Mesothelial cell of epicardium (in vitro differentiated cells): ENCODE results near the gene PIP5K1C. TPM values are rescaled to one million over a fixed set of nuclear protein-coding genes. Genes with fewer than 3 reads are reported as not detected.
A peak's percentile ranks its signal among the peaks of the same experiment; 100 is the strongest.

ENCODE experiments used
- DNase-seq, 2 experiments: peaks; one replicate each; pipeline ENCODE4 v3.0.0; 2021; ENCODE audit warnings: low spot score in 2 of 2; ENCODE audit not compliant: unreplicated experiment in 2 of 2
- H3K27ac Mint-ChIP-seq: 2 replicates; pipeline ENCODE4 v1.8.0; 2021; ENCODE audit warnings: mixed read lengths
- H3K27me3 Mint-ChIP-seq: 2 replicates; pipeline ENCODE4 v1.8.0; 2021; ENCODE audit warnings: low read depth, mixed read lengths
- H3K36me3 Mint-ChIP-seq: 2 replicates; pipeline ENCODE4 v1.8.0; 2021; ENCODE audit warnings: mixed read lengths
- H3K4me1 Mint-ChIP-seq: 2 replicates; pipeline ENCODE4 v1.8.0; 2021; ENCODE audit warnings: mixed read lengths
- H3K4me3 Mint-ChIP-seq: 2 replicates; pipeline ENCODE4 v1.8.0; 2021; ENCODE audit warnings: mild to moderate bottlenecking, moderate library complexity, mixed read lengths
- H3K9me3 Mint-ChIP-seq: 2 replicates; pipeline ENCODE4 v1.8.0; 2021; ENCODE audit warnings: mixed read lengths
- CTCF ChIP-seq: fragments of 200-600 bp; sonication (generic); IDR thresholded peaks from one replicate; pipeline ENCODE4 v1.5.0; 2021; ENCODE audit warnings: antibody characterized with exemption; ENCODE audit not compliant: unreplicated experiment
- total RNA-seq: library from RNA; stranded (reverse); gene quantifications from 3 replicates; pipeline ENCODE4 v1.2.1, GENCODE V29; 2021

The PIP5K1C gene
- total RNA-seq, 1 donor from 2014 or later: 45.7 TPM

GRCh38 chr19:3625996-3626472 is 74.2 kb downstream of the PIP5K1C start:
- Mint-ChIP-seq H3K4me3 (peak overlapping the region; percentile 84), H3K27me3 (no peaks in the 10 kb centered on the region), H3K9me3 (no peaks in the 10 kb centered on the region)

DNA sequence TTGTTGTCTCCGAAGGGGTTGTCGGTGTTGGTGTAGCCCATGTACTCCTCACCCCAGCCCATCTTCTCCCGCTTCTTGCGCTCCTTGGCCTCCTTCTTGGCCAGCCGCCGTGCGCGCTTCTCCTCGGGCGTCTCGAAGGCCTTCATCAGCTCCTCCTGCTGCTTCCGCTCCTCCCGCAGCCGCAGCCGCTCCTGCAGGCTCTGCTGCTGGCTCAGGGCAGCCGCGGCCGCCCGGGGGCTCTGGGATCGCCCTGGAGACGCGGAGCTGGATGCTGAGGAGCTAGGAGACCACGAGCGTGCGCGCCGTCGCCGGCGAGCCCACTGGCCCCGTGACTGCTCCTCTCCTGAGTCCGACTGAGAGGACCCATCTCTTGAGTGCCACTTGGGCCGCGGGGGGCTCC is 76.6 kb downstream of the PIP5K1C start:
- Mint-ChIP-seq H3K27ac (no peak overlapping the region), H3K4me3 (peak overlapping the region; percentile 51), H3K4me1 (peaks cover 25% of the 10 kb centered on the region), H3K36me3 (peaks cover 4% of the 10 kb centered on the region), H3K27me3 (no peaks in the 10 kb centered on the region), H3K9me3 (no peaks in the 10 kb centered on the region)
- DNase-seq: no peak
- TF ChIP-seq CTCF: no peak

More at GRCh38 chr19:3625996-3626472, 74.2 kb downstream of the PIP5K1C start:
- Mint-ChIP-seq H3K36me3 (peaks cover 4% of the 10 kb centered on the region), H3K27ac (peak overlapping the region; percentile 99), H3K4me1 (peaks cover 25% of the 10 kb centered on the region)
- TF ChIP-seq CTCF: no peak
- no peak for DNase-seq

DNA sequence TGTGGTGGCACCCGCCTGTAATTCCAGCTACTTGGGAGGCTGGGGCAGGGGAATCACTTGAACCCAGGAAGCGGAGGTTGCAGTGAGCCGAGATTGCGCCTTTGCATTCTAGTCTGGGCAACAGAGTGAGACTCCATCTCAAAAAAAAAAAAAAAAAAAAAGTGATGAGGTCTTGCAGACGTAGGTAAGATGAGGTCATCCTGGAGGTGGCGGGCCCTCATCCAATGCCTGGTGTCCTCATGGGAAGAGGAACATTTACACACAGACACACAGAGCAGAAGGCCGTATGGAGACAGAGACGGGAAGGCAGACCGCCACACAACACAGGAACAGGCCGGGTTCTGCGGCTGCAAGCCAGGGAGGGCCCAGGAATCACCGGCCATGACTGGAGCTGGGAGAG is 78.0 kb downstream of the PIP5K1C start:
- TF ChIP-seq CTCF: no peak
- H3K27me3 Mint-ChIP-seq: no peaks in the 10 kb centered on the region
- no peaks in the 10 kb centered on the region for H3K9me3 Mint-ChIP-seq
- H3K4me1 Mint-ChIP-seq: peaks cover 25% of the 10 kb centered on the region
- no peak for DNase-seq
- peaks cover 4% of the 10 kb centered on the region for H3K36me3 Mint-ChIP-seq
- H3K4me3 Mint-ChIP-seq: no peak overlapping the region
- no peak overlapping the region for H3K27ac Mint-ChIP-seq

DNA sequence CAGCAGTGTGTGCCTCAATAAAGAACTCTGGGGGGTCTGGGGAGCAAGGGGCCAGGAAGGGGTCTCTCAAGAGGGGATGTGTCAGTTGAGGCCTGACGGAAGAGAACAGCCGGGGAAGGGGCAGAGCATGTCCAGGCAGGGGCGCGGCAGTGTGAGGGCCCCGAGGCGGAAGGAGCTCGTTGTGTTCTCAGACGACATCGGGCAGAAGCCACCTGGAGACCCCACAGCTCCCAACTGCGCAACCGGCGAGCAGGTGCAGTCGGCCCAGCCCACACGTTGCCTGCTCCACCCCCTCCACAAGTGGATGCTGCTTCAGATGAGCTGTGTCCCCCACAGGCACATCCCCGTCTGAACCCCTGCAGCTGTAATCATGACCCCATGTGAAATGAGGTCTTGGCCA is 78.6 kb downstream of the PIP5K1C start:
- Mint-ChIP-seq H3K27ac (no peak overlapping the region), H3K4me3 (no peak overlapping the region), H3K36me3 (peaks cover 4% of the 10 kb centered on the region), H3K9me3 (no peaks in the 10 kb centered on the region), H3K27me3 (no peaks in the 10 kb centered on the region), H3K4me1 (peaks cover 19% of the 10 kb centered on the region)
- DNase-seq: no peak
- no peak for TF ChIP-seq CTCF

DNA sequence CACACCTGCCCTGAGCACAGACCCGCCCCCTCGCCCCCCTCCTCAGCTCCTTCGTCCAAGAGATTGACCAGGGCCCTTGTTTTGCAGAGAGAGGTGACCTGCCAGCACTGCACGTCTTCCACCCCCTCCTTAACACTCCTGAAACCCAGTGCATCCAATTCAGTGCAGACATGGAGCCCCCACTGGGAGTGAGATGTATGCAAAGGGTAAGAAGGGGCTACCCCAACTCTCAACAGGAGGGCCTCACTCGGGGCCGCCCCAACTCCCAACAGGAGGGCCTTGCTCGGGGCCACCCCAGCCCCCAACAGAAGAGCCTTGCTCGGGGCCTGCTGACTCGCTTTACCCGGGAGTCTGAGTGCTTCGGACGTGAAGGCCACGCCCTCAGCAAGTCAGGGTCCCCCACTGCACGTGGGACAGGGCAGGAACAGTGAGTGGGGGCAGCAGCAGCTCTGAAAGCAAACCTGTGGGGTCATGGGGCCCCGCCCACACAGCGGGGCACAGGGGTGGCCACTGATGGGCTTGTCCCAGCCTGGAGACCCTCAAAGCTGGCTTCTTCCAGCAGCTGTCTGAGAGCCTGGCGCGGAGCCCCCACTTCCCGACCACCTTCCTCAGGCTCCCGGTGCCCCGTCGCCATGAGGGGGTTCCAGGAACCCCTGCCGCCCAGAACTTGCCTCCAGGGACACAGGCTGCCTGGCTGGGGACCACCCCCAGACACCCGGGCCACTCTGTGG is 79.3 kb downstream of the PIP5K1C start:
- Mint-ChIP-seq H3K36me3 (peaks cover 4% of the 10 kb centered on the region), H3K27ac (no peak overlapping the region), H3K4me1 (peaks cover 14% of the 10 kb centered on the region), H3K9me3 (no peaks in the 10 kb centered on the region), H3K27me3 (no peaks in the 10 kb centered on the region), H3K4me3 (no peak overlapping the region)
- no peak for TF ChIP-seq CTCF
- no peak for DNase-seq
